Esophagus muscularis mucosa (tissue), 3 donors: ENCODE results near the gene HEATR9.

Experiments
- POLR2AphosphoS5 ChIP-seq, 2 donors: sonication (generic); formaldehyde crosslinking; IDR thresholded peaks; one replicate each; pipeline ENCODE4 v1.6.1; 2017; ENCODE audit warnings: antibody characterized with exemption in 2 of 2
- TF ChIP-seq, protein P1 (sequence below), 3 experiments: fragments of 200-600 bp in 2 of 3; fragments of 450-650 bp in 1 of 3; sonication (generic) in 2 of 3; IDR thresholded peaks; one replicate each; pipeline ENCODE4 v1.5.1; 2017 to 2019; ENCODE audit warnings: antibody characterized with exemption in 3 of 3, mild to moderate bottlenecking in 2 of 3, moderate library complexity in 1 of 3

DNA sequence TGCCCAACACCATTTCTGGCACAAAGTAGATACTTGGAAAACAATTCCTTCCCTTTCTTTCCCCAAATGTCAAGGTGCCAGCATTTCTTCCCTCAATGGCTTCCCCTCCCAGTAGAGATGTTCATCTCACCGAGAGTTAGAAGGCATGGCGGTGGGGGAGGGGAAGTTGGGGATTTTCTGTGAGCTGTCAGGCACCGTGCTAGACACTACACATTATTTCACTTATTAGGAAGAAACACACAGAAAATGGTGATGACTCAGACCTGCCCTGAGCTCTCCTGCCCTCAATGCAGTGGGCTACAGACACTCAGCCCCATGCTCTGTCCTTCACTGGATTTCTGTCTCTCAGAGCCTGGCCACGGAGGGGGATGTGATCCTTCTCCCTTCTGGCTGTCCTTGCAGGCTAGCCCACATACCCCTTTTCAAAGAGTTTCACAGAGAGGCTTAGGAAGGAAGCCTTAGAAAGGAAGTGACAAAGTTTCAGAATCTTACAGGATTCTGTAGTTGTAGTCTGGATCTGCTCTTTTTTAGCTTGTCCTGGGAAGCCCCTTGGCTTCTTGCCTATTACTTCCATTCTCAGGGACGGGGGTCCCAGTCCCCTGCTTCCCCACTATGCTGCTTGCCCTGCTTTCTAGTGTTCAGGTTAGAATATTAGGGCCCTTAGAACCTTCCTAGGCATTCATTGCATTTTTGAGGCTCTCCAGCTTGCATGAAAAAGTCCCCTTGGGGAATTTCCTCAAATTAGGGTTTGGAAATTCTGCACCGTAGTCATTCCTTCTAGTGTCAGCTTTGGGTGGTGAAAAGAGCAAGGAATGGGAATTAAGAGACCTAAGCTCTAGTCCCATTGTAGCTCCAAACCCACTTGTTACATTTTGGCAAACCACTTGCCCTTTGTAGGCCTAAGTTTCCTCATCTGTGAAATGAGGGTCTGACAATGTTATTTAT, 23.7 kb upstream of the HEATR9 start:
- TF ChIP-seq, protein P1, sequence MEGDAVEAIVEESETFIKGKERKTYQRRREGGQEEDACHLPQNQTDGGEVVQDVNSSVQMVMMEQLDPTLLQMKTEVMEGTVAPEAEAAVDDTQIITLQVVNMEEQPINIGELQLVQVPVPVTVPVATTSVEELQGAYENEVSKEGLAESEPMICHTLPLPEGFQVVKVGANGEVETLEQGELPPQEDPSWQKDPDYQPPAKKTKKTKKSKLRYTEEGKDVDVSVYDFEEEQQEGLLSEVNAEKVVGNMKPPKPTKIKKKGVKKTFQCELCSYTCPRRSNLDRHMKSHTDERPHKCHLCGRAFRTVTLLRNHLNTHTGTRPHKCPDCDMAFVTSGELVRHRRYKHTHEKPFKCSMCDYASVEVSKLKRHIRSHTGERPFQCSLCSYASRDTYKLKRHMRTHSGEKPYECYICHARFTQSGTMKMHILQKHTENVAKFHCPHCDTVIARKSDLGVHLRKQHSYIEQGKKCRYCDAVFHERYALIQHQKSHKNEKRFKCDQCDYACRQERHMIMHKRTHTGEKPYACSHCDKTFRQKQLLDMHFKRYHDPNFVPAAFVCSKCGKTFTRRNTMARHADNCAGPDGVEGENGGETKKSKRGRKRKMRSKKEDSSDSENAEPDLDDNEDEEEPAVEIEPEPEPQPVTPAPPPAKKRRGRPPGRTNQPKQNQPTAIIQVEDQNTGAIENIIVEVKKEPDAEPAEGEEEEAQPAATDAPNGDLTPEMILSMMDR (IDR thresholded peaks at IDR 0.05), result no peak
- no peak for TF ChIP-seq POLR2AphosphoS5 (IDR thresholded peaks at IDR 0.05)
